Measurements from ENCODE around the gene RBL1. TPM values are rescaled to one million over a fixed set of nuclear protein-coding genes. Genes with fewer than 3 reads are reported as not detected.
"Not testable (repeated sequence)": the region's sequence is repeated elsewhere in the genome, so short reads cannot be mapped to it uniquely, and the experiment has no call there.

Gene RBL1
- total RNA-seq, 1 experiment from 2014 or later, result 20.6 TPM

DNA sequence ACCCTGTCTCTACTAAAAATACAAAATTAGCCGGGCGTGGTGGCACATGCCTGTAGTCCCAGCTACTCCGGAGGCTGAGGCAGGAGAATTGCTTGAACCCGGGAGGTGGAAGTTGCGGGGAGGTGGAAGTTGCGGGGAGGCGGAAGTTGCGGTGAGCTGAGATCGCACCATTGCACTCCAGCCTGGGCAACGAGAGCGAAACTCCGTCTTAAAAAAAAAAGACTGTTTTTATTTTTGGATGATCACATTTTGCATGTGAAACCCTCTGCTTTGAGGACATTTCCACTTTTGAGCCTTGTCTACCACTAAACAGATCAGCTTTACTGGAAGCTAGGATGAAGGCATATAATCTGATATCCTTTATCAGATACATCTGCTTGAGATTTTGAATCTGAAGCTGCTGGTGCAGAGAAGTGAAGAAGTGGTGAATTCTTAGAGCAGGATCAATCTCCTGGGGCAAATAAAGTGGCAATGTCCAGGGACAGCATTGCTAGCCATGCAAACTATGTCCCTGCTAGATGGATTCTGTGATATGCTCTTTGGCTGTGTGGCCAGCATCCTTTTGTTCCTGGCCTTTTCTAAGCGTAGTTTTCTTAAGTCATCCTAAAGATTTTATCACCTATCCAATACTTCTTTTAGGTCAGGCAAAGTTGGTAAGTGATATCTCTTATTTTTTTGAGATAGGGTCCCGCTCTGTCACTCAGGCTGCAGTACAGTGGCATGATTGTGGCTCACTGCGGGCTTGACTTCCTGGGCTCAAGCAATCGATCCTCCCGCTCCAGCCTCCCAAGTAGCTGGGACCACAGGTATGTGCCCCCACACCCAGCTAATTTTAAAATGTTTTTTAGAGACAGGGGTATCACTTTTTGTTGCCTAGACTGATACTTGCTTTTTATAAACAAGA lies 23.3 kb downstream of the RBL1 start:
- no peak for DNase-seq (ENCODE audit: low read depth)

GRCh38 chr20:37071481-37071911 lies 24.3 kb downstream of the RBL1 start:
- DNase-seq (ENCODE audit: low read depth), result peak; percentile 76

DNA sequence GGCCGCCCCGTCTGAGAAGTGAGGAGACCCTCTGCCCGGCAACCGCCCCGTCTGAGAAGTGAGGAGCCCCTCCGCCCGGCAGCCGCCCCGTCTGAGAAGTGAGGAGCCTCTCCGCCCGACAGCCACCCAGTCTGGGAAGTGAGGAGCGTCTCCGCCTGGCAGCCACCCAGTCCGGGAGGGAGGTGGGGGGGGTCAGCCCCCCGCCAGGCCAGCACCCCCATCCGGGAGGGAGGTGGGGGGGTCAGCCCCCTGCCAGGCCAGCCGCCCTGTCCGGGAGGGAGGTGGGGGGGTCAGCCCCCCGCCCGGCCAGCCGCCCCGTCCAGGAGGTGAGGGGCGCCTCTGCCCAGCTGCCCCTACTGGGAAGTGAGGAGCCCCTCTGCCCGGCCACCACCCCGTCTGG lies 26.2 kb downstream of the RBL1 start:
- DNase-seq (ENCODE audit: low read depth), result not testable (repeated sequence)

- DNase-seq (ENCODE audit: low read depth), result no peak
These were observed 29.6 kb downstream of the RBL1 start for GRCh38 chr20:37066168-37066567.

GRCh38 chr20:37055276-37055675 lies 40.5 kb downstream of the RBL1 start:
- no peak for DNase-seq (ENCODE audit: low read depth)

- DNase-seq (ENCODE audit: low read depth), result no peak
These were observed 42.4 kb downstream of the RBL1 start for GRCh38 chr20:37053230-37053950.

DNA sequence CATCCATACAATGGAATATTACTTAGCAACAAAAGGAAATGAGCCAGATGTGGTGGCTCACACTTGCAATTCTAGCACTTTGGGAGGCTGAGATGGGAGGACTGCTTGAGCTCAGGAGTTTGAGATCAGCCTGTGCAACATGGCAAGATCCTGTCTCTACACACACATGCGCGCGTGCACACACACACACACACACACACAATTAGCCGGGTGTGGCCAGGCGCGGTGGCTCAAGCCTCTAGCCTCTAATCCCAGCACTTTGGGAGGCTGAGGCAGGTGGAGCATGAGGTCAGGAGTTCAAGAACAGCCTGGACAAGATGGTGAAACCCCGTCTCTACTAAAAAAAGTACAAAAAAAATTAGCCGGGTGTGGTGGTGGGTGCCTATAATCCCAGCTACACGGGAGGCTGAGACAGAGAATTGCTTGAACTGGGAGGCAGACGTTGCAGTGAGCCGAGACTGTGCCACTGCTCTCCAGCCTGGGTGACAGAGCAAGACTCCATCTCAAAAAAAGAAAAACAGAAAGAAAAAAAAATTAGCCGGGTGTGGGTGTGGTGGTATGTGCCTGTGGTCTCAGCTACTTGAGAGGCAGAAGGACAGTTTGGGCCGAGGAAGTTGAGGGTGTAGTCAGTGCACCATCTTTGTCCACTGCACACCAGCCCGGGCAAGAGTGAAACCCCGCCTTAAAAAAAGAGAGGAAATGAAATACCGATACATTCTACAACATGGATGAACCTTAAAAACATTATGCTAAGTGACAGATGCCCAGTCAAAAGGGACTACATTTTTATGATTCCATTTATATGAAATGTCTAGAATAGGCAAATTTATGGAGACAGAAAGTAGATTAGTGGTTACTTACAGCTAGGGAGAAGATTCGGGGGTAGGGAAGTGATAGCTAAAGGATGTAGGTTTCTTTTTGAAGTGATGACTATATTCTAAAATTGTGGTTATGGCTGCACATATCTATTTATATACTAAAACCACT lies 52.5 kb downstream of the RBL1 start:
- no peak for DNase-seq (ENCODE audit: low read depth)

GRCh38 chr20:37039366-37039765 lies 56.4 kb downstream of the RBL1 start:
- not testable (repeated sequence) for DNase-seq (ENCODE audit: low read depth)

DNA sequence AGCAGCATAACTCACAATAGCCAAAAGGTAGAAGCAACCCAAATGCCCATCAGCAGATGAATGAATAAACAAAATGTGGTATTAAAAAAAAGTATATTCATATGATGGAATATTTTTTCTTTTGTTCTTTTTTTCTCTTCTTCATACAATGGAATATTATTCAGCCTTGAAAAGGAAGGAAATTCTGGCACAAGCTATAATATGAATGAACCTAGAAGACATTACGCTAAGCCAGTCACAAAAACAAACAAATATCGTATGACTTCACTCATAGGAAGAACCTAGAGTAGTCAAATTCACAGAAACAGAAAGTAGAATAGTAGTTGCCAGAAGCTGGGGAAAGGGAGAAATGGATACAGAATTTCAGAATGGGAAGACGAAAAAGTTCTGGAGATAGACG lies 63.7 kb downstream of the RBL1 start:
- DNase-seq (ENCODE audit: low read depth), result no peak

- no peak for DNase-seq (ENCODE audit: low read depth)
These were observed 75.2 kb downstream of the RBL1 start for GRCh38 chr20:37020636-37021035.

GRCh38 chr20:37012631-37013030 lies 83.2 kb downstream of the RBL1 start:
- not testable (repeated sequence) for DNase-seq (ENCODE audit: low read depth)

- DNase-seq (ENCODE audit: low read depth), result not testable (repeated sequence)
These were observed 83.9 kb downstream of the RBL1 start for GRCh38 chr20:37011858-37012257.

DNA sequence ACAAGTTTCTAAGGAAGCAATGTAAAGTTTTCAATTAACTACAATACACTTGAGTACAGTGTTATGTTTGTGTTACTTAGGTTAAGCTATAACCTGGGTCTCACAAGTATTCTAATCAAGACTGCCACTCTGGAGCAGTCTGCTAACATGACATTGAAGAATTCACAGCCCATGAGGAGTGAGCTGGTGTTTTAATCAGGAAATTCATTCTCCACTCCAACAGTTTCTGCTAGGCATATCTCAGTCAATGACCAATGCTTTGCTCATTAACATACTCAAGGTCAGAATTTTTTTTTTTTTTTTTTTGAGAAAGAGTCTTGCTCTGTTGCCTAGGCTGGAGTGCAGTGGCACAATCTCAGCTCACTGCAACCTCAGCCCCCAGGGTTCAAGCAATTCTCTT lies 84.7 kb downstream of the RBL1 start:
- no peak for DNase-seq (ENCODE audit: low read depth)

DNA sequence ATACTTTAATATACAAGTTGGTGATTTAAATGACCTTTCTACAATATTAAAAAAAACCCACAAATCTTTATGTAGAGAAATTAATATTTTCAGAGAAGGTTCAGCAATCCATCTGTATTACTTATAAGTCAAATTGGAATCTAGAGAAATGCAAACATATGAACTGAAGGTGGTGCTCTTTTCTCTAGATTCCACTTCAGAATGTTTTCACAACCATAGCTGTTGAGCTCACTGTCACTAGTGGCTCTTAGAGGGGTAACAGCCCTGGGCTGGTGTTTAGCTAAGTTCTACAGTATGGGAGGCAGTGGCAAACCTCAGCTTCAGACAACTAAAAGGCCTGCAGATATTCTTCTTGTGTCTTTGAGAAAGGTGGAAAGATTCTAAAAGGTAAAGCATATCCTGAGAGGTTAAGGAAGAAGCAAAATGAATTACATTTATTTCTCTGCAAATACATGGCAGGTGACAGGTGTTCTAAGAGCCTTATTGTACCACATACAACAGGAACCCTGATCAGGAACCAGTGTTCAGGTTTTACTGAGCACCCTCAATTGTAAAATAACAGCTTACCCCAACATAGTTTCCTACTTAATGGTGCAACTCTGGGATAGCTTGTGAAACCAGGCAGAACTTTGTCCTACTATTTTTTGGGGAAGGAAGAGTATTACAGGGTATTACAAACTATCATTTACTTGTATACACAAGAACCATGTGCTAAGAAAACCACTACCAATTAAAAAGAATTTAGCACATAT lies 87.7 kb downstream of the RBL1 start:
- DNase-seq (ENCODE audit: low read depth), result no peak

DNA sequence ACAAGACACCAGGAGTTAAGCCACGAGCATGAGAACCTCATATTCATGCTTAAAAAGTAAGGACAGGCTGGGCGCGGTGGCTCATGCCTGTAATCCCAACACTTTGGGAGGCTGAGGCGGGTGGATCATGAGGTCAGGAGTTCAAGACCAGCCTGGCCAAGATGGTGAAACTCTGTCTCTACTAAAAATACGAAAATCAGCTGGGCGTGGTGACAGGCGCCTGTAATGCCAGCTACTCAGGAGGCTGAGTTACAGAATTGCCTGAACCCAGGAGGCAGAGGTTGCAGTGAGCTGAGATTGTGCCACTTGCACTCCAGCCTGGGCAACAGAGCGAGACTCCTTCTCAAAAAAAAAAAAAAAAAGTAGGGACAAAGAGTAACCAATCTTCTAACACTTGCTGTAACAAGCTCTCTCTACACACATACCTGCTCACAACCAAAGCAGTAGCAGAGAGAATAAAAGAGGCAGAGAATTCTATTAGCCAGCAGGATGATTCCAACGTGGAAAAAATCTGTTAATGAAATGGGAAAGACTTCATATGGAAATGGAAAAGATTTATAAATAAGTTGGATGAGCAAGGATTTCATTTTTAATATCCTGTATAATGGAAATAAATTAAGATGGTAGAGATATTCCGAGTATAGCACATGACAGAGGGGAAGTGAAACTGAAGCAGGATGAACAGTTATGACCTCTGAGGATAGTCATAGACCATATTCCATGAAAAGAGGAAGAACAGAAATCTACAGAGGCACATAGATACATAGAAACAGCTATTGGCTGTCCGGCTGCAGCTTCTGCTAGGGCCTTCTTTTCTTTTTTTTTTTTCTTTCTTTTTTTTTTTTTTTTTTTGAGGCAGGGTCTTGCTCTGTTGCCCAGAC lies 90.5 kb downstream of the RBL1 start:
- DNase-seq (ENCODE audit: low read depth), result not testable (repeated sequence)

- DNase-seq (ENCODE audit: low read depth), result not testable (repeated sequence)
These were observed 94.2 kb downstream of the RBL1 start for GRCh38 chr20:37001634-37002033.

GRCh38 chr20:37000171-37000570 lies 95.6 kb downstream of the RBL1 start:
- not testable (repeated sequence) for DNase-seq (ENCODE audit: low read depth)

DNA sequence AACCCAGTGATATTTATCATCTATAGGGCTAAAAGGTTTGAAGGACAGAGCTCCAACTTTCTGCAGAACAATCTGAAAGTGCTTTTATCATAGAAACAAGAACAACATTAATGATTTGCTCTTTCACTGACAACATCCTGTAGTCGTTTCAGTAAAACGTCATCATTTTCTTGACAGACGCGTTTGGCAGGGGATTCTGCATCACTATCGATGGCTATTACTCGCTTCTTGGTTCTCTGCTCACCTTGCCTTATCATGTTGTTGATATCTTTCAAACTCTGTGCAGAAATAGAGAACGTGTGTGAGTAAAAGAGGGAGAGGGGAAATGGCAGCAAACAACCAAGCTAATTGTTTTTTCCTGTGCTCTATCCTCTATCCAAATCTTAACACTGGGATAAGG lies 97.1 kb downstream of the RBL1 start:
- DNase-seq (ENCODE audit: low read depth), result no peak

GRCh38 chr20:36997121-36997520 lies 98.7 kb downstream of the RBL1 start:
- DNase-seq (ENCODE audit: low read depth), result no peak

GRCh38 chr20:36994221-36994620 lies 101.6 kb downstream of the RBL1 start:
- DNase-seq (ENCODE audit: low read depth), result not testable (repeated sequence)

Measured in Daoy (cell line).